Measurements from ENCODE around the gene NECAP2. TPM values are rescaled to one million over a fixed set of nuclear protein-coding genes. Genes with fewer than 3 reads are reported as not detected.
"Not testable (repeated sequence)": the region's sequence is repeated elsewhere in the genome, so short reads cannot be mapped to it uniquely, and the experiment has no call there.

Gene NECAP2
- total RNA-seq, 1 donor from 2014 or later = 46.6 TPM

DNA sequence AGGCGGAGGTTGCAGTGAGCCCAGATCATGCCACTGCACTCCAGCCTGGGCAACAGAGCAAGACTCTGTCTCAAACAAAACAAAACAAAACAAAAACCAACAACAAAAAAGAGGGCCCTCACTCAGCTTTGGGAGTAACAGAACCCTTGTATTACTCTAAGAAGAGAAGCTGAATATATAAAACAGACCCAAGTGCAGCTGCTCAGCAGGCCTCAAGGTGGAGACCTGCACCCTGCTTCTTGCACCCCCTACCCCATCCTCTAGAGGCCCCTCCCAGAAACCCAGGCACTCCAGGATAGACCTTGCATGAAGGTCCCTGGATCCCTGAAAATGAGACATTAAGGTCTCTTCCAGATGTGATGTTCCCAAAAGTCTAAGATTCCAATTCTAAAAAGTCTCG is 34.4 kb downstream of the NECAP2 start:
- H3K27ac Mint-ChIP-seq; H3K9me3 ChIP-seq (ENCODE audit: low read depth); H2AFZ ChIP-seq (replicated peaks); H3K4me2 ChIP-seq; H3K79me2 ChIP-seq (ENCODE audit: low read depth); H4K20me1 ChIP-seq (ENCODE audit: low read depth); H3K27ac ChIP-seq; H3K27me3 Mint-ChIP-seq (ENCODE audit: insufficient read depth, low read depth); H3K9me3 Mint-ChIP-seq; H3F3A ChIP-seq (ENCODE audit: low read depth); H3K9ac ChIP-seq; H3K4me1 ChIP-seq; H3K4me3 ChIP-seq; H3K27me3 ChIP-seq; H3K4me1 Mint-ChIP-seq; H3K36me3 ChIP-seq; H3K4me3 Mint-ChIP-seq: not testable (repeated sequence)
- DNase-seq (ENCODE audit: low spot score) = peak; percentile 26
- TF ChIP-seq, protein P1, sequence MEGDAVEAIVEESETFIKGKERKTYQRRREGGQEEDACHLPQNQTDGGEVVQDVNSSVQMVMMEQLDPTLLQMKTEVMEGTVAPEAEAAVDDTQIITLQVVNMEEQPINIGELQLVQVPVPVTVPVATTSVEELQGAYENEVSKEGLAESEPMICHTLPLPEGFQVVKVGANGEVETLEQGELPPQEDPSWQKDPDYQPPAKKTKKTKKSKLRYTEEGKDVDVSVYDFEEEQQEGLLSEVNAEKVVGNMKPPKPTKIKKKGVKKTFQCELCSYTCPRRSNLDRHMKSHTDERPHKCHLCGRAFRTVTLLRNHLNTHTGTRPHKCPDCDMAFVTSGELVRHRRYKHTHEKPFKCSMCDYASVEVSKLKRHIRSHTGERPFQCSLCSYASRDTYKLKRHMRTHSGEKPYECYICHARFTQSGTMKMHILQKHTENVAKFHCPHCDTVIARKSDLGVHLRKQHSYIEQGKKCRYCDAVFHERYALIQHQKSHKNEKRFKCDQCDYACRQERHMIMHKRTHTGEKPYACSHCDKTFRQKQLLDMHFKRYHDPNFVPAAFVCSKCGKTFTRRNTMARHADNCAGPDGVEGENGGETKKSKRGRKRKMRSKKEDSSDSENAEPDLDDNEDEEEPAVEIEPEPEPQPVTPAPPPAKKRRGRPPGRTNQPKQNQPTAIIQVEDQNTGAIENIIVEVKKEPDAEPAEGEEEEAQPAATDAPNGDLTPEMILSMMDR (IDR thresholded peaks at IDR 0.05) = peak; percentile 32
- peaks cover 12% of the 10 kb centered on the region for H3K36me3 Mint-ChIP-seq

DNA sequence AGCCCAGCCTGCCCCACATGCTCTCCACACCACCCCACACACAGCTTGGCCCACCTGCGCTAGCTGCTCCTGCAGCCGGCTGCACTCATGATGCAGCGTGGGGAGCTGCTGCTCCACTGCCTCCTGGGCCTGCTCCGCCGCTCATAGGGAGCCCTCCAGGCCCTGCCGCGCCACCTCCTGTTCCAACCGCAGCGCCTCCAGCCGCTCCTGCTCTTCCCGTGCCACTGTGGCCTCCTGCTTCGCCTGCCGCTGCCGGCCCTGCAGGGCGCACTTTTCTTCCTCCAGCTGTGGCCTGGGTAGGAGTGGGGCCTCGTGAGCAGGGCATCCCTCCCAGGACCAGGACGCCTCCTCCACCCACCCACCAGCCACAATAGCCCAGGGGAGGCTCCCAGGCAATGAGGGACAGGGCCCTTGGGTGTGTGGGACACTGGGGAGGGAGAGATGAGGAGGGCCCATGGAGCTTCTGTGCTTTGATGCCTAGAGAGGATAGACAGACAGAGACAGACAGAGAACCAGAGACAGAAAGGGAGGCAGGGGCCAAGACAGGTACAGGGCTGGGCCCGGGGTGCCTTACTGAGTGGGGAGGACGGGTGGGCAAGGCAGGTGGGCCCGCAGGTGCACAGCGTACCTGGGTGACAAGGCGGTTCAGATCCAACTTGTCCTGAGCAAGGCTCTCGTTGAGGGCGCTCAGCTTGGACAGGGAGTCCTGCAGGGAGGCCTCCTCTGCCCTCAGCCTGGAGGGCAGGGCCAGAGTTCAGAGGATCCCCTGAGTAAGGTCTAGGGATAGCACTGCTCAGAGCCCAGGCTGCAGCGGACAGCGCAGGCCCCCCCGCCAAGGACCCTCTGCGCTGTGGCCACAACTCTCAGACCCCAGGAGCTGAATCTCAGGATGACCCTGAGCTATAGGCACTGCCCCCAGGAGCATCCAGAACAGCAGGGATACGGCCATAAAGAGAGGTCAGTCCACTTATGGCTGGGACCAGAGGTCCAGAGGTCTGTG is 35.5 kb downstream of the NECAP2 start:
- not testable (repeated sequence) for H3F3A ChIP-seq (ENCODE audit: low read depth); H3K27me3 Mint-ChIP-seq (ENCODE audit: insufficient read depth, low read depth); H3K4me2 ChIP-seq; DNase-seq (ENCODE audit: low spot score); H3K36me3 ChIP-seq; H4K20me1 ChIP-seq (ENCODE audit: low read depth); H3K27ac Mint-ChIP-seq; H3K4me1 Mint-ChIP-seq; H3K9me3 ChIP-seq (ENCODE audit: low read depth); H3K4me3 Mint-ChIP-seq; H3K27me3 ChIP-seq; H3K27ac ChIP-seq; H3K4me1 ChIP-seq; H3K9ac ChIP-seq; H3K4me3 ChIP-seq; H3K79me2 ChIP-seq (ENCODE audit: low read depth); H2AFZ ChIP-seq (replicated peaks); H3K9me3 Mint-ChIP-seq
- peaks cover 17% of the 10 kb centered on the region for H3K36me3 Mint-ChIP-seq

DNA sequence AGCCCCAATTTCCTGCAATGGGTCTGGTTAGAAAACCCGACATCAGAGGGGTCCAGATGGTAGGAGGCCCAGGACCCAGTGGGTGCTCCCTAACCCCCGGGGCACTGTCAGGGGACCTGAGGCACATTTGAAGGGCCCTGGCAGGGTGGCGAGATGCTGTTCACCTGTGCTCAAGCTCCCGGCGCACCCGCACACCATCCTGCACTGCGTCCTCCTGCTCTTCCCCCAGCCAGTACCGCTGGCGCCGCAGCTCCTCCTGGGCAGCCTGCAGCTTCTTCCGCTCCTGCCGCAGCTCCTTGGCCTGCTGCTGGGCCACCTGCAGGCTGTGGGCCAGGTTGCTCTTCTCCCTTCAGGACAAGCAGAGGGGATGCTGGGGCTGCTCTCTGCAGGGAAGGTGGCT is 37.6 kb downstream of the NECAP2 start:
- DNase-seq (ENCODE audit: low spot score) = no peak
- no peaks in the 10 kb centered on the region for H4K20me1 ChIP-seq (ENCODE audit: low read depth)
- H3K4me3 ChIP-seq = no peak overlapping the region
- H3K36me3 ChIP-seq = peaks cover 4% of the 10 kb centered on the region
- peaks cover 3% of the 10 kb centered on the region for H3K27me3 Mint-ChIP-seq (ENCODE audit: insufficient read depth, low read depth)
- H3K4me2 ChIP-seq = no peak overlapping the region
- no peak overlapping the region for H3K9ac ChIP-seq
- peaks cover 22% of the 10 kb centered on the region for H3K36me3 Mint-ChIP-seq
- H3K79me2 ChIP-seq (ENCODE audit: low read depth) = no peaks in the 10 kb centered on the region
- no peak overlapping the region for H2AFZ ChIP-seq (replicated peaks)
- no peaks in the 10 kb centered on the region for H3K9me3 ChIP-seq (ENCODE audit: low read depth)
- no peaks in the 10 kb centered on the region for H3K4me1 ChIP-seq
- H3K27me3 ChIP-seq = no peaks in the 10 kb centered on the region
- H3K4me1 Mint-ChIP-seq = no peaks in the 10 kb centered on the region
- TF ChIP-seq, protein P1 (IDR thresholded peaks at IDR 0.05) = no peak
- TF ChIP-seq EZH2 (IDR thresholded peaks at IDR 0.05) = no peak
- TF ChIP-seq EZH2phosphoT487 (IDR thresholded peaks at IDR 0.05) = no peak
- no peaks in the 10 kb centered on the region for H3K9me3 Mint-ChIP-seq
- H3K27ac ChIP-seq = no peak overlapping the region
- H3K27ac Mint-ChIP-seq = no peak overlapping the region
- H3K4me3 Mint-ChIP-seq = no peak overlapping the region
- H3F3A ChIP-seq (ENCODE audit: low read depth) = no peaks in the 10 kb centered on the region

DNA sequence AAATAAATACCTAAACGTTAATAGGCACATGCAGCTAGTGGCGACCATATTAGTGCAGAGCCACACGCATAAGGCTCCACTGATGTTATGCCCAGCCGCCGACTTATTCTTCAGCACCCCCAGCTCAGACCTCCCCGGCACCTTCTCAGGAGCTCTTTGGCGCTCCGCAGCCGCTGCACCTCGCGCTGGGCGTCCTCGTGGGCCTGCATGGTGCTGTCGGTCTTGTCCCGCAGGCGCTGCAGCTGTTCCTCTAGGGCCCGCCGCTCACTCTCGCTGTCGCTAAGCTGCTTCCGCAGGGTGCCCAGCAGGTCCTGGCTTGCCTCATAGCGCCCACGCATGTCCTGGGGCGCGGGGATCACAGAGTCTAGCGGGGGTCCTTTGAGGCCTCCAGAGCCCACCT is 42.6 kb downstream of the NECAP2 start:
- H3K4me2 ChIP-seq; H3K27ac ChIP-seq; H3K27me3 Mint-ChIP-seq (ENCODE audit: insufficient read depth, low read depth); H3K4me3 Mint-ChIP-seq; H3K4me1 ChIP-seq; H3K79me2 ChIP-seq (ENCODE audit: low read depth); H3K27me3 ChIP-seq; H2AFZ ChIP-seq (replicated peaks); H3K9me3 ChIP-seq (ENCODE audit: low read depth); H3K4me1 Mint-ChIP-seq; H3K36me3 ChIP-seq; H3F3A ChIP-seq (ENCODE audit: low read depth); H4K20me1 ChIP-seq (ENCODE audit: low read depth); DNase-seq (ENCODE audit: low spot score); H3K27ac Mint-ChIP-seq; H3K9me3 Mint-ChIP-seq; H3K9ac ChIP-seq; H3K4me3 ChIP-seq: not testable (repeated sequence)
- peaks cover 16% of the 10 kb centered on the region for H3K36me3 Mint-ChIP-seq

DNA sequence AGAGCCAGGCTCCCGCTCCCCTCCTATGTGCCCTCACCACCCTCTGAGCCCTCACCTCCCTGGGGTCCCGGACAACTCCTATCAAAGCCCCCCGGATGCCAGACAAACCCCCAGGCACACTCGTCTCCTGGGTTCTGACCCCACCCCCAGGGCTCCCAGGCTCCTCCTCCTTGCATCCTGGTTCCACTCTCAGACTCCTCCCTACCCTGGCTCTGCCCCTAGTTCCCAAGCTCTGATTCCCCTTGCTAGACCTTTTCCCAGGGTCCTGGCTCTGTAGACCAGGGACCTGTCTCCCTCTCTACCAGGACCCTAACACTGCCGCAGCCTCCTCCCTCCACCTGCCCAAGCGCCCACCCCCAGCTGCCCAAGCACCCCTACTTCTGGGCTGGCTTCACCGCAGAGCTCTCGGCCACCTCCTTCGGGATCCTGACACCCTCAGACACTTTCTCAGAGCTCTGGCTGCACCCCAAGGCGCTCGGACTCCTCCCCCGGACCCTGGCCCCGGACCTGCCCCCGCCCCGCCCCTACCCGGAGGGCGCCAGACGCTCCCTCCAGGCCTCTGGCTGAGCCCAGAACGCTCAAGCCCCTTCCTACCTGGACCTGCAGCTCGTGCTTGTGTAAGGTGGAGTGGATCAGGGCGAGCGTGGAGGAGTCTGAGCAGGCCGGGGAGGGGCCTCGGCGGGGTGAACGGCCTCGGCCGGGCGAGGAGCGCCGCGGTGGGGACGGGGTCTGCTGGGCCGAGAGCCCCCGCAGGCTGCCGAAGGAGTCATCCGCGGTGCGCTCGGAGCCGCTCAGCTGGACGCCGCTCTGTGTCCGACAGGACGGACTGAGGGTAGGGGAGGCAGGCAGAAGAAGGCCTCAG is 43.3 kb downstream of the NECAP2 start:
- H3K36me3 ChIP-seq; H3K4me3 Mint-ChIP-seq; H3K4me1 ChIP-seq; H3K9me3 Mint-ChIP-seq; H3K4me2 ChIP-seq; H4K20me1 ChIP-seq (ENCODE audit: low read depth); H3F3A ChIP-seq (ENCODE audit: low read depth); H3K9me3 ChIP-seq (ENCODE audit: low read depth); H3K27me3 Mint-ChIP-seq (ENCODE audit: insufficient read depth, low read depth); H2AFZ ChIP-seq (replicated peaks); H3K4me1 Mint-ChIP-seq; H3K79me2 ChIP-seq (ENCODE audit: low read depth); H3K27ac Mint-ChIP-seq; DNase-seq (ENCODE audit: low spot score); H3K27me3 ChIP-seq; H3K4me3 ChIP-seq; H3K9ac ChIP-seq; H3K27ac ChIP-seq: not testable (repeated sequence)
- peaks cover 15% of the 10 kb centered on the region for H3K36me3 Mint-ChIP-seq

All from neural progenitor cell (in vitro differentiated cells).